Activated CD8-positive, alpha-beta memory T cell treated with anti-CD3 and anti-CD28 coated beads, Interleukin-2, amount 50 U/mL, for 24 hours (primary cell): Measurements from ENCODE around the gene GATA3.
"Not testable (repeated sequence)": the region's sequence is repeated elsewhere in the genome, so short reads cannot be mapped to it uniquely, and the experiment has no call there.

ENCODE experiments used
- DNase-seq: peaks from one replicate; pipeline ENCODE4 v3.0.0-alpha.2; 2020; ENCODE audit errors: extremely low read depth

GATA3 gene

GRCh38 chr10:8054494-8055407, at the start of gene GATA3:
TSS of gene GATA3 (plus strand) at chr10:8054688. CDS start at chr10:8055656, 968 bp downstream.
- no peak for DNase-seq

GRCh38 chr10:8006274-8006999, 48.1 kb upstream of the GATA3 start:
- no peak for DNase-seq

- DNase-seq = no peak
These were observed 45.5 kb upstream of the GATA3 start for GRCh38 chr10:8009031-8009430.

- no peak for DNase-seq
These were observed 41.5 kb upstream of the GATA3 start for GRCh38 chr10:8013006-8013405.

- DNase-seq = no peak
These were observed 40.9 kb upstream of the GATA3 start for GRCh38 chr10:8013619-8014018.

GRCh38 chr10:8014649-8015048, 39.8 kb upstream of the GATA3 start:
- no peak for DNase-seq

GRCh38 chr10:8017277-8017676, 37.2 kb upstream of the GATA3 start:
- DNase-seq = no peak

GRCh38 chr10:8023321-8023720, 31.2 kb upstream of the GATA3 start:
- DNase-seq = no peak

GRCh38 chr10:8023851-8024250, 30.6 kb upstream of the GATA3 start:
- no peak for DNase-seq

- DNase-seq = no peak
These were observed 27.9 kb upstream of the GATA3 start for GRCh38 chr10:8026349-8027259.

GRCh38 chr10:8031211-8031610, 23.3 kb upstream of the GATA3 start:
- not testable (repeated sequence) for DNase-seq

- DNase-seq = no peak
These were observed 21.9 kb upstream of the GATA3 start for GRCh38 chr10:8032558-8032957.

GRCh38 chr10:8033812-8034465, 20.5 kb upstream of the GATA3 start:
- no peak for DNase-seq

GRCh38 chr10:8034466-8035005, 20.0 kb upstream of the GATA3 start:
- no peak for DNase-seq

- DNase-seq = no peak
These were observed 19.4 kb upstream of the GATA3 start for GRCh38 chr10:8035006-8035640.

GRCh38 chr10:8035641-8036470, 18.6 kb upstream of the GATA3 start:
- DNase-seq = no peak

GRCh38 chr10:8036506-8037198, 17.8 kb upstream of the GATA3 start:
- DNase-seq = no peak

- DNase-seq = no peak
These were observed 17.2 kb upstream of the GATA3 start for GRCh38 chr10:8037199-8037801.
